GM12873 (cell line): Measurements from ENCODE around the gene CCDC110.

Source experiments
- CTCF ChIP-seq: IDR thresholded peaks from 2 replicates; pipeline ENCODE4 v1.5.1; 2012; ENCODE audit warnings: low read depth, mild to moderate bottlenecking, moderate library complexity, low read length, control low read depth; ENCODE audit not compliant: insufficient read depth; ENCODE audit errors: missing control alignments

Gene CCDC110

GRCh38 chr4:185500035-185500434 is 28.5 kb upstream of the CCDC110 start:
- no peak for TF ChIP-seq CTCF

- no peak for TF ChIP-seq CTCF
Measured at GRCh38 chr4:185488650-185489049, 17.1 kb upstream of the CCDC110 start.

- no peak for TF ChIP-seq CTCF
Measured at GRCh38 chr4:185481401-185481800, 9.9 kb upstream of the CCDC110 start.

- TF ChIP-seq CTCF = no peak
Measured at GRCh38 chr4:185480016-185480732, 8.6 kb upstream of the CCDC110 start.

GRCh38 chr4:185479507-185479971 is 8.0 kb upstream of the CCDC110 start:
- no peak for TF ChIP-seq CTCF

GRCh38 chr4:185473247-185473646 is 1.7 kb upstream of the CCDC110 start:
- TF ChIP-seq CTCF = no peak

- no peak for TF ChIP-seq CTCF
Measured at GRCh38 chr4:185472103-185472542, 590 bp upstream of the CCDC110 start.
